CD4-positive, alpha-beta T cell treated with Interleukin-10 for 1 hour (primary cell): ENCODE data around the gene JRKL.

Source experiments
- DNase-seq: peaks from one replicate; pipeline ENCODE4 v3.0.0-alpha.2; 2020

The JRKL gene

GRCh38 chr11:96389720-96390487 is at the start of gene JRKL, which contains the start of gene CCDC82:
Gene JRKL, plus strand, starts transcription at chr11:96390013. Its CDS starts 637 bp downstream, at chr11:96390650.
Gene CCDC82, minus strand, starts transcription at chr11:96389912. Its CDS starts 5,165 bp downstream, at chr11:96384747.
- DNase-seq: peak; percentile 97

GRCh38 chr11:96340555-96340885 is 49.3 kb upstream of the JRKL start:
- no peak for DNase-seq

GRCh38 chr11:96341211-96342013 is 48.4 kb upstream of the JRKL start:
- DNase-seq: peak; percentile 77

GRCh38 chr11:96342014-96342960 is 47.5 kb upstream of the JRKL start:
- DNase-seq: peak; percentile 32

GRCh38 chr11:96342961-96343711 is 46.7 kb upstream of the JRKL start, which contains the start of gene MAML2:
Gene MAML2, minus strand, starts transcription at chr11:96343195. Its CDS starts 1,300 bp downstream, at chr11:96341895.
- peak; percentile 94 for DNase-seq

GRCh38 chr11:96356848-96357247 is 33.0 kb upstream of the JRKL start:
- no peak for DNase-seq

- DNase-seq: no peak
Observed at GRCh38 chr11:96357794-96358193, 32.0 kb upstream of the JRKL start.

GRCh38 chr11:96358321-96358720 is 31.5 kb upstream of the JRKL start:
- DNase-seq: no peak

- DNase-seq: no peak
Observed at GRCh38 chr11:96361778-96362177, 28.0 kb upstream of the JRKL start.

- DNase-seq: no peak
Observed at GRCh38 chr11:96365493-96365892, 24.3 kb upstream of the JRKL start.

- DNase-seq: no peak
Observed at GRCh38 chr11:96366024-96366423, 23.8 kb upstream of the JRKL start.

- no peak for DNase-seq
Observed at GRCh38 chr11:96367342-96367741, 22.5 kb upstream of the JRKL start.

GRCh38 chr11:96373826-96374225 is 16.0 kb upstream of the JRKL start:
- no peak for DNase-seq

- no peak for DNase-seq
Observed at GRCh38 chr11:96376796-96377195, 13.0 kb upstream of the JRKL start.

GRCh38 chr11:96384156-96384555 is 5.7 kb upstream of the JRKL start:
- no peak for DNase-seq

- no peak for DNase-seq
Observed at GRCh38 chr11:96385187-96385586, 4.6 kb upstream of the JRKL start.

GRCh38 chr11:96388891-96389719 is 708 bp upstream of the JRKL start:
- DNase-seq: no peak

- no peak for DNase-seq
Observed at GRCh38 chr11:96390488-96390792, 627 bp downstream of the JRKL start.

GRCh38 chr11:96391698-96392307 is 2.0 kb downstream of the JRKL start:
- no peak for DNase-seq

GRCh38 chr11:96393753-96394348 is 4.0 kb downstream of the JRKL start:
- DNase-seq: peak; percentile 47
